ENCODE results near the gene HAP1. TPM values are rescaled to one million over a fixed set of nuclear protein-coding genes. Genes with fewer than 3 reads are reported as not detected.

Gene HAP1
- total and polyA plus RNA-seq, 2 donors (not counting 1 experiment from before 2014, with no cell fraction given), result 0.02 to 0.17 TPM

DNA sequence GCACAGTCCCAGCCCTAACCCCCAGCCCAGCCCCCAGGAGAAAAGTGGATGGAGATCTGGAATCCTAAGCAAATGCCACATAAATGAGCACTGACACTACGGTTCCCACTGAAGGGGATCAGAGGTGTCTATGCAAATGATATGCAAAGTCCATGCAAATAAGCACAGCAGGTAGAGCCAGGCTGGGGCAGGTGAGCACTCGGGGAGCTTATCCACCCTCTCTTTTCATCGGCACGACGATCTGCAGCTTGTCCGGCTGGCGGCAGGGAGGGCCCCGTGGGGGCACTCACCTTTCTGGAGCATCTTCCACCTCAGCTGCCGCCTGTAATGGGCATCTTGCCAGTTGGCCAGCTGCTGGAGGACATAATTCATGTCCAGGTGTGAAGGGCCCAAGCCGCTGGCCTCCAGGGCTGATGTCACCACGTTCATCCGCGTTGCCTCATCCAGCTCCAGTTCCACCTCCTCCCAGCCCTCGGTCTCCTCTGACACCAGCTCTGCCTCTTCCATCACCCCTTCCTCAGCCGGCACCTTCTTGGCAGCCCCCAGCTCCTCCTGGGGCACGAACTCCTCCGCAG is 9.9 kb downstream of the HAP1 start:
- DNase-seq (ENCODE audit: low read depth in 2 of 2), result no peak
- H4K20me1 ChIP-seq (ENCODE audit: control insufficient read depth, extremely low read depth, insufficient read depth, low read length), result no peaks in the 10 kb centered on the region
- H3K4me3 ChIP-seq (replicated peaks in 1 of 4; ENCODE audit: control extremely low read depth in 1 of 4, insufficient read depth in 1 of 4, low read depth in 3 of 4, low read length in 4 of 4), result no peak overlapping the region

DNA sequence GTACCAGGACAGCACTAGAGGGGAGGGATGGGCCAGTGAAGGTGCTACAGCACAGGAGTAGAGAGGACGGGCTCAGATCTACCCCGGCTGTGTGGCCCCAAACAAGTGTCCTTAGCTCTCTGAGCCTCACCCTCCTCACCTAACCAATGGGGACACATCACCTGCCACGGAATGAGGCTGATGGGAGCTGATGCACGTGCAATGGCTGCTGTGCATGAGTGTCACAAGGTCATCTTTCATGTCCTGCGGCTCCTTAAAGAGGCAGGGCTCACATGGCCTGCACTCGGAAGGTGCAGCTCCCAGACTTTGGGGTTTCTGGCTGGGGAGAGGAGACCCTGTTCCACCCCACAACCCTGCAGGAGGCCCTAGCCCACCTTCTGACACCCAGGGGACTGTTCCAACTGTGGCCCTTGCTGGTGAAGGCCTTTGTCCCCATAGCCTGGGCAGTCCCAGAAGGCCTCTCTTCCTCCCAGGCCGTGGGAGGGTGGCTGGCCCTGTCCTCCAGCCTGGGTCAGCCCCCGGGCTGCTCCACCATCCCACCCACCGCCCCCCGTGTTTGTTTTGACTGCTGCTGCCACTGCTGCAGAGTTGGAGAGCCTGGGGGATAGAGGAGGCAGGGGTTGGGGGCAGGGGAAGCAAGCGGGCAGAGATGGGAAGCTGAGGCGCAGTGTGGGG is 10.5 kb downstream of the HAP1 start:
- Histone ChIP-seq H4K20me1 (ENCODE audit: control insufficient read depth, extremely low read depth, insufficient read depth, low read length) (no peaks in the 10 kb centered on the region), H2AFZ (ENCODE audit: low read length) (no peak overlapping the region), H3K4me2 (ENCODE audit: extremely low read depth, insufficient read depth, low read length) (no peak overlapping the region), H3K4me3 (replicated peaks in 1 of 4; ENCODE audit: control extremely low read depth in 1 of 4, insufficient read depth in 1 of 4, low read depth in 3 of 4, low read length in 4 of 4) (no peak overlapping the region), H3K27me3 (ENCODE audit: control insufficient read depth, insufficient read depth, low read length) (no peaks in the 10 kb centered on the region), H3K79me2 (ENCODE audit: control insufficient read depth, insufficient read depth, low read length) (no peaks in the 10 kb centered on the region), H3K27ac (ENCODE audit: insufficient read depth, low read length) (no peak overlapping the region), H3K4me1 (ENCODE audit: control insufficient read depth, extremely low read depth, insufficient read depth, low read length) (no peaks in the 10 kb centered on the region), H3K9me3 (ENCODE audit: control insufficient read depth, insufficient read depth, low read depth, low read length) (no peaks in the 10 kb centered on the region), H3K9ac (ENCODE audit: insufficient read depth, low read length) (no peak overlapping the region), H3K36me3 (ENCODE audit: control insufficient read depth, insufficient read depth, low read length) (no peaks in the 10 kb centered on the region)
- TF ChIP-seq, protein P1, sequence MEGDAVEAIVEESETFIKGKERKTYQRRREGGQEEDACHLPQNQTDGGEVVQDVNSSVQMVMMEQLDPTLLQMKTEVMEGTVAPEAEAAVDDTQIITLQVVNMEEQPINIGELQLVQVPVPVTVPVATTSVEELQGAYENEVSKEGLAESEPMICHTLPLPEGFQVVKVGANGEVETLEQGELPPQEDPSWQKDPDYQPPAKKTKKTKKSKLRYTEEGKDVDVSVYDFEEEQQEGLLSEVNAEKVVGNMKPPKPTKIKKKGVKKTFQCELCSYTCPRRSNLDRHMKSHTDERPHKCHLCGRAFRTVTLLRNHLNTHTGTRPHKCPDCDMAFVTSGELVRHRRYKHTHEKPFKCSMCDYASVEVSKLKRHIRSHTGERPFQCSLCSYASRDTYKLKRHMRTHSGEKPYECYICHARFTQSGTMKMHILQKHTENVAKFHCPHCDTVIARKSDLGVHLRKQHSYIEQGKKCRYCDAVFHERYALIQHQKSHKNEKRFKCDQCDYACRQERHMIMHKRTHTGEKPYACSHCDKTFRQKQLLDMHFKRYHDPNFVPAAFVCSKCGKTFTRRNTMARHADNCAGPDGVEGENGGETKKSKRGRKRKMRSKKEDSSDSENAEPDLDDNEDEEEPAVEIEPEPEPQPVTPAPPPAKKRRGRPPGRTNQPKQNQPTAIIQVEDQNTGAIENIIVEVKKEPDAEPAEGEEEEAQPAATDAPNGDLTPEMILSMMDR (conservative IDR thresholded peaks at IDR 0.05 in 1 of 2, IDR thresholded peaks at IDR 0.05 in 1 of 2; ENCODE audit: low read depth in 1 of 2, low read length in 2 of 2), result no peak
- TF ChIP-seq EZH2 (IDR thresholded peaks at IDR 0.05; ENCODE audit: low read length, missing control alignments), result no peak
- DNase-seq (ENCODE audit: low read depth in 2 of 2), result no peak

More for the DNA sequence above, 9.9 kb downstream of the HAP1 start:
- no peaks in the 10 kb centered on the region for H3K27me3 ChIP-seq (ENCODE audit: control insufficient read depth, insufficient read depth, low read length)
- no peaks in the 10 kb centered on the region for H3K79me2 ChIP-seq (ENCODE audit: control insufficient read depth, insufficient read depth, low read length)
- no peaks in the 10 kb centered on the region for H3K36me3 ChIP-seq (ENCODE audit: control insufficient read depth, insufficient read depth, low read length)
- no peaks in the 10 kb centered on the region for H3K9me3 ChIP-seq (ENCODE audit: control insufficient read depth, insufficient read depth, low read depth, low read length)
- no peak overlapping the region for H2AFZ ChIP-seq (ENCODE audit: low read length)
- no peak overlapping the region for H3K27ac ChIP-seq (ENCODE audit: insufficient read depth, low read length)
- no peak overlapping the region for H3K4me2 ChIP-seq (ENCODE audit: extremely low read depth, insufficient read depth, low read length)
- no peaks in the 10 kb centered on the region for H3K4me1 ChIP-seq (ENCODE audit: control insufficient read depth, extremely low read depth, insufficient read depth, low read length)
- TF ChIP-seq, protein P1 (conservative IDR thresholded peaks at IDR 0.05 in 1 of 2, IDR thresholded peaks at IDR 0.05 in 1 of 2; ENCODE audit: low read depth in 1 of 2, low read length in 2 of 2), result no peak
- no peak for TF ChIP-seq EZH2 (IDR thresholded peaks at IDR 0.05; ENCODE audit: low read length, missing control alignments)
- no peak overlapping the region for H3K9ac ChIP-seq (ENCODE audit: insufficient read depth, low read length)

DNA sequence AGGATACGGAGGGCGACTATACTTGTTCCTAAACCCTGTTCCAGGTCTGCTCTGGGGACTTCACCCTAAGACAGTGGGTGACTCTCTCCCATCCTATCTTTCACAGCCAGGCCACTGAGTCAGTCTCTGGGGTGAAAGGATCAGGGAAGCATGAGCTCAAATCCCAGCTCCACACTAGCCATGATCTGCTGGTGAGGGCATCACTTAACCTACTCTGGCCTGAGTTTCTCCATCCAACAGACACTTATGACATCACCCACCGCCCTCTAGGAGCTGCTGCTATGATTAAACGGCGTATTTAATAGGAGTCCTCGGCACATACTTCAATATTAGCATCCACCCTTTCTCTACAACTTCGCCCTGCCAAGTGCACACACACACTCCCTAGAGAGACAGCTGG is 12.2 kb downstream of the HAP1 start:
- peaks cover 3% of the 10 kb centered on the region for H3K27me3 ChIP-seq (ENCODE audit: control insufficient read depth, insufficient read depth, low read length)
- no peaks in the 10 kb centered on the region for H3K36me3 ChIP-seq (ENCODE audit: control insufficient read depth, insufficient read depth, low read length)
- H3K9ac ChIP-seq (ENCODE audit: insufficient read depth, low read length), result no peak overlapping the region
- no peak for DNase-seq (ENCODE audit: low read depth in 2 of 2)
- TF ChIP-seq EZH2 (IDR thresholded peaks at IDR 0.05; ENCODE audit: low read length, missing control alignments), result no peak
- TF ChIP-seq, protein P1 (conservative IDR thresholded peaks at IDR 0.05 in 1 of 2, IDR thresholded peaks at IDR 0.05 in 1 of 2; ENCODE audit: low read depth in 1 of 2, low read length in 2 of 2), result no peak
- no peak overlapping the region for H2AFZ ChIP-seq (ENCODE audit: low read length)
- no peak overlapping the region for H3K4me3 ChIP-seq (replicated peaks in 1 of 4; ENCODE audit: control extremely low read depth in 1 of 4, insufficient read depth in 1 of 4, low read depth in 3 of 4, low read length in 4 of 4)
- no peaks in the 10 kb centered on the region for H4K20me1 ChIP-seq (ENCODE audit: control insufficient read depth, extremely low read depth, insufficient read depth, low read length)
- no peak overlapping the region for H3K27ac ChIP-seq (ENCODE audit: insufficient read depth, low read length)
- no peak overlapping the region for H3K4me2 ChIP-seq (ENCODE audit: extremely low read depth, insufficient read depth, low read length)
- no peaks in the 10 kb centered on the region for H3K4me1 ChIP-seq (ENCODE audit: control insufficient read depth, extremely low read depth, insufficient read depth, low read length)
- no peaks in the 10 kb centered on the region for H3K79me2 ChIP-seq (ENCODE audit: control insufficient read depth, insufficient read depth, low read length)
- H3K9me3 ChIP-seq (ENCODE audit: control insufficient read depth, insufficient read depth, low read depth, low read length), result no peaks in the 10 kb centered on the region

All from fibroblast of lung (primary cell).